ENCODE measurements around the gene VWA8. TPM values are rescaled to one million over a fixed set of nuclear protein-coding genes. Genes with fewer than 3 reads are reported as not detected.
"Not testable (repeated sequence)": the region's sequence is repeated elsewhere in the genome, so short reads cannot be mapped to it uniquely, and the experiment has no call there.

VWA8 gene
- polyA plus RNA-seq, 1 donor (not counting 4 experiments of a cell fraction or from before 2014, with no cell fraction given), result 17.8 TPM

DNA sequence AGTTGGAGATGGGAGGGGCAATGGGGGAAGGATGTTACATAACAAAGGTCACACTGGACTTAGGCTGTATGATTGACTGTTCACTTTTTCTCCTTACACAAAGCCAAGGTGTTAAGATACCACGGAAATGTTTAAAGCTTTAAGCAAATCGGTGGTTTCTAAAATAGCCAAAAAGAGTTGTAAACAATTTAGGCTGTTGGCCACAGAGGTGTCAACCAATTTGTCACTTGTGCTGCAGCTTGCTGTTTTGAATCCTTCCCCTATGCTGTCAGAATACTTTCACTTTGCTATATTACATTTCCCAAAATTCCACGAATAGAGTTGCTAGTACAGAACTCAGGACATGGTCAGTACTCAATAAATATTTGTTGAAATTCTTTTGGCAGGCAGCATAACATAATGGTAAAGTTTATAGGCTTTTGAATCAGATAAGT lies 149.3 kb downstream of the VWA8 start:
- Histone ChIP-seq H3K27me3 (ENCODE audit: control insufficient read depth, extremely low read depth, insufficient read depth, low read length) (no peaks in the 10 kb centered on the region), H3K36me3 (ENCODE audit: control insufficient read depth in 2 of 2, extremely low read depth in 1 of 2, insufficient read depth in 2 of 2, low read length in 2 of 2) (peaks cover 3 to 5% of the 10 kb centered on the region in 2 experiments), H3K4me2 (ENCODE audit: control insufficient read depth, extremely low read depth, insufficient read depth, low read depth, low read length) (no peak overlapping the region), H3K4me3 (ENCODE audit: control insufficient read depth in 2 of 3, extremely low read depth in 1 of 3, insufficient read depth in 2 of 3, low read depth in 1 of 3, low read length in 3 of 3) (no peak overlapping the region), H3K79me2 (ENCODE audit: control insufficient read depth, insufficient read depth, low read length) (no peaks in the 10 kb centered on the region), H4K20me1 (ENCODE audit: control insufficient read depth, extremely low read depth, insufficient read depth, low read length) (no peaks in the 10 kb centered on the region), H3K9ac (ENCODE audit: control insufficient read depth, extremely low read depth, insufficient read depth, low read length) (no peak overlapping the region), H2AFZ (ENCODE audit: control insufficient read depth, low read length) (no peak overlapping the region), H3K9me3 (ENCODE audit: control insufficient read depth, low read depth, low read length) (no peaks in the 10 kb centered on the region), H3K4me1 (ENCODE audit: control insufficient read depth, extremely low read depth, insufficient read depth, low read length) (no peaks in the 10 kb centered on the region), H3K9me1 (ENCODE audit: control insufficient read depth, extremely low read depth, insufficient read depth, low read length) (no peaks in the 10 kb centered on the region), H3K27ac (ENCODE audit: control insufficient read depth, insufficient read depth, low read length) (no peak overlapping the region)
- DNase-seq (ENCODE audit: low read depth, low spot score) (no peak), FAIRE-seq (no peak)
- no peak for TF ChIP-seq EZH2 (IDR thresholded peaks at IDR 0.05; ENCODE audit: low read length)
- TF ChIP-seq, protein P1, sequence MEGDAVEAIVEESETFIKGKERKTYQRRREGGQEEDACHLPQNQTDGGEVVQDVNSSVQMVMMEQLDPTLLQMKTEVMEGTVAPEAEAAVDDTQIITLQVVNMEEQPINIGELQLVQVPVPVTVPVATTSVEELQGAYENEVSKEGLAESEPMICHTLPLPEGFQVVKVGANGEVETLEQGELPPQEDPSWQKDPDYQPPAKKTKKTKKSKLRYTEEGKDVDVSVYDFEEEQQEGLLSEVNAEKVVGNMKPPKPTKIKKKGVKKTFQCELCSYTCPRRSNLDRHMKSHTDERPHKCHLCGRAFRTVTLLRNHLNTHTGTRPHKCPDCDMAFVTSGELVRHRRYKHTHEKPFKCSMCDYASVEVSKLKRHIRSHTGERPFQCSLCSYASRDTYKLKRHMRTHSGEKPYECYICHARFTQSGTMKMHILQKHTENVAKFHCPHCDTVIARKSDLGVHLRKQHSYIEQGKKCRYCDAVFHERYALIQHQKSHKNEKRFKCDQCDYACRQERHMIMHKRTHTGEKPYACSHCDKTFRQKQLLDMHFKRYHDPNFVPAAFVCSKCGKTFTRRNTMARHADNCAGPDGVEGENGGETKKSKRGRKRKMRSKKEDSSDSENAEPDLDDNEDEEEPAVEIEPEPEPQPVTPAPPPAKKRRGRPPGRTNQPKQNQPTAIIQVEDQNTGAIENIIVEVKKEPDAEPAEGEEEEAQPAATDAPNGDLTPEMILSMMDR (optimal IDR thresholded peaks at IDR 0.05 in 1 of 3, IDR thresholded peaks at IDR 0.05 in 1 of 3, conservative IDR thresholded peaks at IDR 0.05 in 1 of 3; ENCODE audit: extremely low read depth in 1 of 3, insufficient read depth in 2 of 3, low read length in 3 of 3), result no peak
- dilution Hi-C loops (cut with MboI; ENCODE audit: extremely low pct_ligation_motif_present, low sequenced_read_pairs), result no loop called here

DNA sequence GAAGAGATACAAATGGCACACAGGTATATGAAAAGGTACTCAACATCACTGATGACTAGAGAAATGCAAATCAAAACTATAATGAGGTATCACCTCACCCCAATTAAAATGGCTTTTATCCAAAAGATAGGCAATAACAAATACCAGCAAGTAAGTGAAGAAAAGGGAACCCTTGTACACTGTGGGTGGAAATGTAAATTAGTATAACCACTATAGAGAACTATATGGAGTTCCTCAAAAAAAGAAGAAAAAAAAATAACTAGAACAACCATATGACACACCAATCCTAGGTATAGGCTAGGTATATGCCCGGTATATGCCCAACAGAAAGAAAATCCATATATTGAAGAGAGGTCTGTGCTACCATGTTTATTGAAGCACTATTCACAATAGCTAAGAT lies 150.9 kb downstream of the VWA8 start:
- peaks cover 3 to 6% of the 10 kb centered on the region in 2 experiments for H3K36me3 ChIP-seq (ENCODE audit: control insufficient read depth in 2 of 2, extremely low read depth in 1 of 2, insufficient read depth in 2 of 2, low read length in 2 of 2)
- dilution Hi-C loops (cut with MboI; ENCODE audit: extremely low pct_ligation_motif_present, low sequenced_read_pairs), result no loop called here

DNA sequence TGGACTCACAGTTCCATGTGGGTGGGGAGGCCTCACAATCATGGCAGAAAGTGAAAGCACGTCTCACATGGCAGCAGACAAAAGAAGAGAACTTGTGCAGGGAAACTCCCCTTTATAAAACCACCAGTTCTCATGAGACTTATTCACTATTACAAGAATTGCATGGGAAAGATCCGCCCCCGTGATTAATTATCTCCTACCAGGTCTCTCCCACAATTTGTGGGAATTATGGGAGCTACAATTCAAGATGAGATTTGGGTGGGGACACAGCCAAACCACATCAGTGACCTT lies 157.5 kb downstream of the VWA8 start:
- H4K20me1 ChIP-seq (ENCODE audit: control insufficient read depth, extremely low read depth, insufficient read depth, low read length); H3K79me2 ChIP-seq (ENCODE audit: control insufficient read depth, insufficient read depth, low read length); H3K9ac ChIP-seq (ENCODE audit: control insufficient read depth, extremely low read depth, insufficient read depth, low read length); FAIRE-seq; H3K27me3 ChIP-seq (ENCODE audit: control insufficient read depth, extremely low read depth, insufficient read depth, low read length); H3K9me1 ChIP-seq (ENCODE audit: control insufficient read depth, extremely low read depth, insufficient read depth, low read length); H2AFZ ChIP-seq (ENCODE audit: control insufficient read depth, low read length); H3K9me3 ChIP-seq (ENCODE audit: control insufficient read depth, low read depth, low read length); H3K36me3 ChIP-seq (ENCODE audit: control insufficient read depth in 2 of 2, extremely low read depth in 1 of 2, insufficient read depth in 2 of 2, low read length in 2 of 2); dilution Hi-C loops (cut with MboI; ENCODE audit: extremely low pct_ligation_motif_present, low sequenced_read_pairs); DNase-seq (ENCODE audit: low read depth, low spot score): not testable (repeated sequence)
- Histone ChIP-seq H3K4me1 (ENCODE audit: control insufficient read depth, extremely low read depth, insufficient read depth, low read length) (peaks cover 14% of the 10 kb centered on the region), H3K4me3 (ENCODE audit: control insufficient read depth in 2 of 3, extremely low read depth in 1 of 3, insufficient read depth in 2 of 3, low read depth in 1 of 3, low read length in 3 of 3) (peak overlapping the region in 1 of 3 experiments; percentile 3), H3K27ac (ENCODE audit: control insufficient read depth, insufficient read depth, low read length) (peak overlapping the region; percentile 83), H3K4me2 (ENCODE audit: control insufficient read depth, extremely low read depth, insufficient read depth, low read depth, low read length) (peak overlapping the region; percentile 60)

More for the DNA sequence above, 150.9 kb downstream of the VWA8 start:
- no peak for TF ChIP-seq EZH2 (IDR thresholded peaks at IDR 0.05; ENCODE audit: low read length)
- TF ChIP-seq, protein P1 (optimal IDR thresholded peaks at IDR 0.05 in 1 of 3, IDR thresholded peaks at IDR 0.05 in 1 of 3, conservative IDR thresholded peaks at IDR 0.05 in 1 of 3; ENCODE audit: extremely low read depth in 1 of 3, insufficient read depth in 2 of 3, low read length in 3 of 3), result no peak
- Histone ChIP-seq H3K4me2 (ENCODE audit: control insufficient read depth, extremely low read depth, insufficient read depth, low read depth, low read length) (no peak overlapping the region), H3K27me3 (ENCODE audit: control insufficient read depth, extremely low read depth, insufficient read depth, low read length) (no peaks in the 10 kb centered on the region), H3K9ac (ENCODE audit: control insufficient read depth, extremely low read depth, insufficient read depth, low read length) (no peak overlapping the region), H3K27ac (ENCODE audit: control insufficient read depth, insufficient read depth, low read length) (no peak overlapping the region), H3K9me3 (ENCODE audit: control insufficient read depth, low read depth, low read length) (no peaks in the 10 kb centered on the region), H3K79me2 (ENCODE audit: control insufficient read depth, insufficient read depth, low read length) (no peaks in the 10 kb centered on the region), H3K9me1 (ENCODE audit: control insufficient read depth, extremely low read depth, insufficient read depth, low read length) (no peaks in the 10 kb centered on the region), H3K4me1 (ENCODE audit: control insufficient read depth, extremely low read depth, insufficient read depth, low read length) (no peaks in the 10 kb centered on the region), H2AFZ (ENCODE audit: control insufficient read depth, low read length) (no peak overlapping the region), H4K20me1 (ENCODE audit: control insufficient read depth, extremely low read depth, insufficient read depth, low read length) (no peaks in the 10 kb centered on the region), H3K4me3 (ENCODE audit: control insufficient read depth in 2 of 3, extremely low read depth in 1 of 3, insufficient read depth in 2 of 3, low read depth in 1 of 3, low read length in 3 of 3) (no peak overlapping the region)
- DNase-seq (ENCODE audit: low read depth, low spot score) (no peak), FAIRE-seq (no peak)
